GM10266 (cell line): ENCODE measurements around the gene KAZN.

Experiments
- DNase-seq: peaks from one replicate; pipeline ENCODE4 v3.0.0; 2012; ENCODE audit errors: extremely low spot score
- TF ChIP-seq, protein P1 (sequence below): IDR thresholded peaks from 2 replicates; pipeline ENCODE4 v1.5.1; 2012; ENCODE audit warnings: mild to moderate bottlenecking, low read depth; ENCODE audit not compliant: control insufficient read depth, insufficient read depth; ENCODE audit errors: missing control alignments

Gene KAZN

DNA sequence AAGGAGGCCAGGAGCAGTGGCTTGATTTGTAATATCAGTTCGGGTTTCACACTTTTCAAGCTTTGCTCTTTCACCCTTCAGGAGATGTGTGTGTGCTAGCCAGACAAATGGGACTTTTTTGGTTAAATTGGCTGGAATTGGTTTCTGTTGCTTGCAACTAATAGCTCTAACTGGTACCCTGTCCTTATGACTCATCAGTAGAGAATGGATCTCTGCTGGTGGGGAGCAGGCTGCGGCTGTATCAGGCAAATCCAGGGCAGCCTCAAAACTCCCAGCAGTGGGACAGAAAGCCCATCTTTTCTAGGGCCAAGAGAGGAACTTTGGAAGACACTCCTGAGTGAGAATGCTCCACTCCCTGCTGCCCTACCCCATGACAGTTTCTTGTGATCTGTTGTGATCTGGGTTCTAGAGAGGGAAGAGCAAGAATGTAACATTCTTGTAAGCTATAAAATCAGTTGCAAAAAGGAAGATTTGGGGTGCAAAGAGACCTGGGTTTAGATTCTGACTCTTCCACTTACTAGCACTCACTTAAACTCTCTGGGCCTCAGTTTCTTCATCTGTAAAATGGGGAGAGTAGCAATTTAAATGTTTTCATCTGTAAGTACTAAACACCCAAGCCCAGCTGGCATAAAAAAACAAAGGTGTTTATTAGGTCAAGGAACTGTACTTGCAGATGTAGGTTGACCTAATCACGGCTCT lies 298.0 kb downstream of the KAZN start:
- TF ChIP-seq, protein P1, sequence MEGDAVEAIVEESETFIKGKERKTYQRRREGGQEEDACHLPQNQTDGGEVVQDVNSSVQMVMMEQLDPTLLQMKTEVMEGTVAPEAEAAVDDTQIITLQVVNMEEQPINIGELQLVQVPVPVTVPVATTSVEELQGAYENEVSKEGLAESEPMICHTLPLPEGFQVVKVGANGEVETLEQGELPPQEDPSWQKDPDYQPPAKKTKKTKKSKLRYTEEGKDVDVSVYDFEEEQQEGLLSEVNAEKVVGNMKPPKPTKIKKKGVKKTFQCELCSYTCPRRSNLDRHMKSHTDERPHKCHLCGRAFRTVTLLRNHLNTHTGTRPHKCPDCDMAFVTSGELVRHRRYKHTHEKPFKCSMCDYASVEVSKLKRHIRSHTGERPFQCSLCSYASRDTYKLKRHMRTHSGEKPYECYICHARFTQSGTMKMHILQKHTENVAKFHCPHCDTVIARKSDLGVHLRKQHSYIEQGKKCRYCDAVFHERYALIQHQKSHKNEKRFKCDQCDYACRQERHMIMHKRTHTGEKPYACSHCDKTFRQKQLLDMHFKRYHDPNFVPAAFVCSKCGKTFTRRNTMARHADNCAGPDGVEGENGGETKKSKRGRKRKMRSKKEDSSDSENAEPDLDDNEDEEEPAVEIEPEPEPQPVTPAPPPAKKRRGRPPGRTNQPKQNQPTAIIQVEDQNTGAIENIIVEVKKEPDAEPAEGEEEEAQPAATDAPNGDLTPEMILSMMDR: no peak
- DNase-seq: no peak

GRCh38 chr1:14897080-14897449 lies 298.6 kb downstream of the KAZN start:
- DNase-seq: no peak

GRCh38 chr1:14897547-14897946 lies 299.1 kb downstream of the KAZN start:
- TF ChIP-seq, protein P1: no peak
- no peak for DNase-seq

More at GRCh38 chr1:14897080-14897449, 298.6 kb downstream of the KAZN start:
- TF ChIP-seq, protein P1: no peak

- DNase-seq: no peak
- TF ChIP-seq, protein P1: no peak
These were observed 299.6 kb downstream of the KAZN start for GRCh38 chr1:14897997-14898645.

DNA sequence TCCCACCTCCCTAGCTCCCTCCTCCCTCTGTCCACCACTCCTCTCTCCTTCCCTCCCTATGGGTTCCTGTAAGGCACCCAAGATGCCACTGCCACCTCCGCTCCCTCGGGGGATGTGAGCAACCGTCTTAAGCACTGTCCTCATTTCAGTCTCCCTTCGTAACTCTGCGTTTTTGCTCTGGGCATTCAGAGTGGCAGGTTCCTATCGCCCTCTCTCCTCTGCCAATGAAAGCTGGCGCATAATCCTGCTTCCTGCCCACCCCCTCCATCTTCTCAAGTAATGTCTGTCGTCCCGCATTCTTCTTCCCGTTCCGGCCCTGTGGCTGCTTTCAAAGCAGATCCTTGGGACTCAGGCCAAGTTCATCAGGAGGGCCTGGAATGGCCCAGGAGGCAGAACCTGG lies 301.2 kb downstream of the KAZN start:
- DNase-seq: no peak
- TF ChIP-seq, protein P1: no peak

DNA sequence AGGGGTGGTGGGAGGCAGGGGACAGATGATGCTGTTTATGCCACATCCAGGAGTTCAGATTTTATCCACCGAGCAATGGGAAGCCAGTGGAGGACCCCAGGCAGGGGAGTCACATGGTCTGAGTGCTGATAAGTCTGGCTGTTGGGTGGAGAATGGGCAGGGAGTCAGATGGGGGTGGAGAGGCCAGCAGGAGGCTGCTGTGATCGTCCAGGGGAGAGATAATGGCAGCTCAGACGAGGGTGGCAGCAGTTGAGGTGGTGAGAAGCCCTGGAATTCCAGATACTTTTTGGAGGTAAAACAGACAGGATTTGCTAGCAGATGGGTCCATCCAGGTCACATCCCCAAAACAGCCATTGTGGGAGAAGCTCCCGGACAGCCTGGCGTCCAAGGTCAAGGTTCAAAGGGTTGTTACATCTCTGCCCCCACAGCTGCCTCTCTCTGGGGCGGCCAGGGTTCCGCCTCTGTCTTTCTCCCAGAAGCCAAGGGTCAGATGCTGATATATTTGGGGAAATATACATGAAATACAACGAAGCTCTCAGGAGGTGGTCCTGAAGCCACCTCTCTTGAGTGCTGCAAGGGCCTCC lies 303.0 kb downstream of the KAZN start:
- DNase-seq: no peak
- TF ChIP-seq, protein P1: no peak

DNA sequence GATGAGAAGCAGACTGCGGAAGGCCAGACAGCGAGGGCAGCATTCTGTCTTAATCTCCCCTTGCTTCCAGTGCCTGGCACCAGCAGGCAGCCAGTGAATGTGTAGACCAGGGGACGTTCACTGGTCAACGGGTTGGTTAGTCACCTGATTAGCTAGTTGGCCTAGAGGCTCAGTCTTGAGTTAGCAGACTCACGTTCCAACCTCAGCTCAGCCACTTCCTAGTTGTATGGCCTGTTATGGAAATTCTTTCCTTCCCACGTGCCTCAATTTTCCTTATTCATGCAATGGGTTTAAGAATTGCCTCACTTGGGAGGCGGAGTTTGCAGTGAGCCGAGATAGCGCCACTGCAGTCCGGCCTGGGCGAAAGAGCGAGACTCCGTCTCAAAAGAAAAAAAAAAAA lies 305.4 kb downstream of the KAZN start:
- no peak for DNase-seq
- TF ChIP-seq, protein P1: no peak
